GM12864 (cell line): ENCODE results near the gene IFNA5.
A peak's percentile ranks its signal among the peaks of the same experiment; 100 is the strongest.

Experiments used
- DNase-seq: peaks from one replicate; pipeline ENCODE4 v3.0.0-alpha.2; 2011; ENCODE audit warnings: low read depth
- H3K4me3 ChIP-seq: 2 replicates; pipeline ENCODE4 v1.5.1; 2011; ENCODE audit warnings: mild to moderate bottlenecking, low read depth, low read length, control low read depth
- TF ChIP-seq, protein P1 (sequence below): IDR thresholded peaks from 2 replicates; pipeline ENCODE4 v1.5.1; 2011; ENCODE audit warnings: low read depth, mild to moderate bottlenecking, moderate library complexity, low read length, control low read depth, inconsistent platforms; ENCODE audit errors: missing control alignments

Gene IFNA5

DNA sequence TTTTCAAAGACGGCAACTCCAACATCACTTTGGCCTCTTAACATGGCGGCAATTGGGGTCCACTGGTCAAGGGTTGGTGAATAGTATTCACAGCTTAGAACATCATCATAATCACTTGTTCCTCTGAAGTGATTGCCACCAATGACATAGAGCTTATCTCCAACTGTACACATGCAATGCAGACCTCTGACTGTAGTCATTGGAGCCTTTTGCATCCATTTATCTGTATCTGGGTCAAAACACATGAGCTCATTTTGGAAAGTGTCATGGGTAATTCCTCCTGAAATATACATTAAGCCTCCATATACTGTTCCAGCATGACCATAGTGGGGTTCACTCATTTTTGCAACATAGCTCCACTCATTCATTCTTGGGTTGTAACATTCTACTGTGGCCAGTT, 28.1 kb upstream of the IFNA5 start:
- H3K4me3 ChIP-seq, result no peak overlapping the region
- TF ChIP-seq, protein P1, sequence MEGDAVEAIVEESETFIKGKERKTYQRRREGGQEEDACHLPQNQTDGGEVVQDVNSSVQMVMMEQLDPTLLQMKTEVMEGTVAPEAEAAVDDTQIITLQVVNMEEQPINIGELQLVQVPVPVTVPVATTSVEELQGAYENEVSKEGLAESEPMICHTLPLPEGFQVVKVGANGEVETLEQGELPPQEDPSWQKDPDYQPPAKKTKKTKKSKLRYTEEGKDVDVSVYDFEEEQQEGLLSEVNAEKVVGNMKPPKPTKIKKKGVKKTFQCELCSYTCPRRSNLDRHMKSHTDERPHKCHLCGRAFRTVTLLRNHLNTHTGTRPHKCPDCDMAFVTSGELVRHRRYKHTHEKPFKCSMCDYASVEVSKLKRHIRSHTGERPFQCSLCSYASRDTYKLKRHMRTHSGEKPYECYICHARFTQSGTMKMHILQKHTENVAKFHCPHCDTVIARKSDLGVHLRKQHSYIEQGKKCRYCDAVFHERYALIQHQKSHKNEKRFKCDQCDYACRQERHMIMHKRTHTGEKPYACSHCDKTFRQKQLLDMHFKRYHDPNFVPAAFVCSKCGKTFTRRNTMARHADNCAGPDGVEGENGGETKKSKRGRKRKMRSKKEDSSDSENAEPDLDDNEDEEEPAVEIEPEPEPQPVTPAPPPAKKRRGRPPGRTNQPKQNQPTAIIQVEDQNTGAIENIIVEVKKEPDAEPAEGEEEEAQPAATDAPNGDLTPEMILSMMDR, result no peak
- no peak for DNase-seq

DNA sequence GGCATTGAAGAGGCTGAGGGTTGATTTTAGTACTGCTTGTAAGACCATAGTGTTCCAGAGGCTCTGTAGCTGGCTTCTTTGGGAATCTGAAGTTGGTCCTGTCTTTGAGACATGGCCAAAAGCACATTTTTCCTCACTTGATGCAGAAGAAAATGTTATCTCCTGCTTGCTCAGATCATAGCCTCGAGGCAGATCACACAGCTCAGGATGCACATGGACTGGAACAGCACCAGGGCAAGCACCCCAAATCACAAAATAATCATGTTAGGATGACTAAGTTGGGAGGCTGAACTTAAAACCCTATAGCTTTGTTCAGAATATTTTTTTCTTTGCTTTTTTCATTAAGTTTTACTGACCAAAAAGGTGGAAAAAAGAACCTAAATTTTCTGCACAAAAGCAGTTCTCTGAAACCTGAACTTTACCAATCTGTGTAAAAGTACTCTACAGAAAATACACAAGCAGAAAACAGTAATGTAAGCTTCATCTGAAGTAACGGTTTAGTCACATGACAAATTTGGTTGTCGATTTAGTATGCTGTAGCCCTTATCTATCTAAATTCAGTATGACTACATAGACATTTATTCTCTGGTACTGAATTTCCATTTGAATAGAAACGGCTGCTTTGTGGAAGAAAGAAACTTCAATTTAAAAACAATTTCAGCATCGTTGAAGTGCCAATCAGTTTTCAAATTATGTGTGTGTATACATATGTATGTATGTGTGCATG, 26.7 kb upstream of the IFNA5 start:
- TF ChIP-seq, protein P1, result no peak
- H3K4me3 ChIP-seq, result no peak overlapping the region

DNA sequence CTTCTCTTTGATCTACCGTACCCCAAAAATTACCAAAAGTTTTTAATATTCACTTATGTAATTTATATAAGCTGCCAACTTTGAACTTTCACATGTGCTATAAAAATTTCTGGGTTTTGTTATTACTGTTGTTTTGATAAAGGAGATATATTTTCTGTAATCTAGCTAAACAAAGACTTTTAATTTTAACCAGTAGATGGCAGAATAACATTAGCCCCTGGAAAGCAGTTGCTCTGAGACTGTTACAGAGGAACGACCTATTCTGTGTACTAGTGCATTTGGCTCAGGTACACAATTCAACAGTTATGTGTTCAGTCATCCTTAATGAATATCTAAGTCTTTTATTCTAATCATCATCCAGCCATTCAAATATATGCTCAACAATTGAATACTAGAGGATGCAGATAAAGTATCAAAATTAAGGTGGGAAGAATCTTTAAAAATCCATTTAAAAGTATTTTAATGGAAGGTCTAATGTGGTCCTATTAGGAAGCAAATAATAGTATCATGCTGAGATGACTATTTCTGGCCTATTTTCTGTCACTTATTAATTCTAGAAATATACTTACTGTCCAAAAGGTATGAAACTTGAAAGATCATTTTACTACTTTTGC, 21.5 kb upstream of the IFNA5 start:
- no peak overlapping the region for H3K4me3 ChIP-seq
- no peak for DNase-seq
- TF ChIP-seq, protein P1, result peak; percentile 53

More for the DNA sequence above, 26.7 kb upstream of the IFNA5 start:
- no peak for DNase-seq

DNA sequence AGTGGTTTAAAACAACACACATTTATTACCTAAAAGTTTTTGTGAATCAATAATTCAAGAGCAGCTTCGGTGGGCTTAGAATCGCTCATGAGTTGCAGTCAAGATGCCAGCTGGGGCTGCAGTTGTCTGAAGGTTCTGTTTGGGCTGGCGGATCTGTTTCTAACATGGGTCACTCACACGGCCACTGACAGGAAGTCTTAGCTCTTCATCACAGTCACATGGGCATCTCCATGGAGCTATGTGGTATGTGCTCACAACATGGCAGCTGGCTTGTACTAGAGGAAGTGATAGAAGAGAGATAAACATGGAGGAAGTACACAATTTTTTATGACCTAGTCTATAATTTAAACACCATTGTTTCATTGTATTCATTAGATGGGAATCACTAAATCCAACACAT, 18.9 kb upstream of the IFNA5 start:
- TF ChIP-seq, protein P1, result no peak
- no peak for DNase-seq
- H3K4me3 ChIP-seq, result no peak overlapping the region

DNA sequence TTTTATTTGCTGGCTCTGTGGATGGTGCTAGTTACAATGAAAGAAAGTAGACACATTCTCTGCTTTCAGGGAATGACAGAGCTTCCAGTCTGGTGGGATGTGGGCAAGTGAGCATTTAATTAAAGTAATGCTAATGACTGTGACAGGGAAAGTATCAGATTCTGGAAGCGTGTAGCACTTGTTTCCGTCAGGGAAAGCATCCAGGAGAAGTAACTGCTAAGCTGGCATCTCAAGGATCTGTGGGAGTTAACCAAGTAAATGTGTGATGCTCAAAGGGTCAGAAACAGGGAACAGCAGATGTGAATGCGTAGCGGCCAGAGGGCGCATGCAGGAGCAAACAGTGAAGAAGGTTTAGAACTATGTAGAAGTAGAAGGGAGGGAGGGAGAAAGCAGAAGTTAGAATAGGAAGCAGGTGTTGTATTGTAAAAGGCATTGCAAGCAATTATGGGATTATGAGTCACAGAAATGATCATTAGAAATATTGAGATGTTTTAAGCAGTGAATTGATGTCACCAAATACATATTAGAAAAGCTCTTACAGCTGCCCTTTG, 17.9 kb upstream of the IFNA5 start:
- DNase-seq, result no peak
- H3K4me3 ChIP-seq, result no peak overlapping the region
- TF ChIP-seq, protein P1, result no peak

DNA sequence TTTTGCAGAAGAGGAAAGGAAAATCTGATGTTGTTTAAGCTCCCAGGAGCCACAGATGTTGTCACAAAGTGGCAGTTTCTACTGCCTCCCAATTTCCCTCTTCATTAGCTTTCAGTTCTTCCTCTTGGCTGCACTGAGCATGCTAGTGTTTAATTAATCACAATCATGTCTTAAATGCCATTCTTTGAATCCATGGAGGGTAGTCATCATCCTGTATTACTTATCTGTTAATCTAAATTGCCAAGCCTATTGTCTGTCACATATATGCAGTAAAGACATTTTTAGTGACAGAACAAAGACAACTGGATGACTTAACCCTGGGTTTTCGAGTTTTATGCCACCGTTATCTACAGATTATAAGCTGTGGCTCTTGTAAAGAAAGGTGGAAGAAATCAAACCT, 15.4 kb upstream of the IFNA5 start:
- no peak overlapping the region for H3K4me3 ChIP-seq
- TF ChIP-seq, protein P1, result no peak
- DNase-seq, result no peak
